ENCODE measurements around the gene ESR2. TPM values are rescaled to one million over a fixed set of nuclear protein-coding genes. Genes with fewer than 3 reads are reported as not detected.

ESR2 gene
- total RNA-seq, 1 donor from 2014 or later: 0.31 TPM

GRCh38 chr14:64081174-64081746, 212.9 kb downstream of the ESR2 start:
- Mint-ChIP-seq H3K36me3 (peaks cover 37% of the 10 kb centered on the region), H3K27me3 (ENCODE audit: low read depth) (no peaks in the 10 kb centered on the region), H3K4me1 (no peaks in the 10 kb centered on the region), H3K4me3 (no peak overlapping the region), H3K27ac (no peak overlapping the region), H3K9me3 (no peaks in the 10 kb centered on the region)
- no peak for DNase-seq (ENCODE audit: low spot score in 2 of 2, unreplicated experiment in 2 of 2)
- TF ChIP-seq CTCF (IDR thresholded peaks at IDR 0.05; ENCODE audit: unreplicated experiment): no peak

GRCh38 chr14:64080452-64080851, 213.7 kb downstream of the ESR2 start:
- DNase-seq (ENCODE audit: low spot score in 2 of 2, unreplicated experiment in 2 of 2): no peak
- TF ChIP-seq CTCF (IDR thresholded peaks at IDR 0.05; ENCODE audit: unreplicated experiment): no peak
- Mint-ChIP-seq H3K4me1 (no peaks in the 10 kb centered on the region), H3K4me3 (no peak overlapping the region), H3K27me3 (ENCODE audit: low read depth) (no peaks in the 10 kb centered on the region), H3K27ac (no peak overlapping the region), H3K9me3 (no peaks in the 10 kb centered on the region), H3K36me3 (peaks cover 34% of the 10 kb centered on the region)

DNA sequence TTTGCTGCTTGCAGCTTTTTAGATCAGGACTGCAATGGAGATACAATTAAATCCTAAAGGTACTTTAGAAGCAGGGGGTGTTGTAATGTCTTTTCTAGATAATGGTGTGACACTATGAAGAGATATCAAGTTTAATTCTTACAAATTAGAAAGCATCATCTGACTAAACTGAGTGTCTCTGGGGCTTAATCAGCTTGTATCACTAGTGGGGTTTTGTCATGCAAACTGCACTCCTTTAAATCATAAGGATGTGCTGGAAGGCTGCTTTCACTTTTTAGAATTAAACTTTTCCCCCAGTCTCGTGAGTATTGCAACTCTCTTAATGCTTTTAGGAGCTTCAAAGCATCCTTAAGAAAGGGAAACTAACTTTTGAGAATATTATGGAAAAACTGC, 218.6 kb downstream of the ESR2 start:
- DNase-seq (ENCODE audit: low spot score in 2 of 2, unreplicated experiment in 2 of 2): no peak
- Mint-ChIP-seq H3K27me3 (ENCODE audit: low read depth) (no peaks in the 10 kb centered on the region), H3K4me3 (no peak overlapping the region), H3K4me1 (no peaks in the 10 kb centered on the region), H3K9me3 (no peaks in the 10 kb centered on the region), H3K36me3 (peaks cover 37% of the 10 kb centered on the region), H3K27ac (no peak overlapping the region)
- no peak for TF ChIP-seq CTCF (IDR thresholded peaks at IDR 0.05; ENCODE audit: unreplicated experiment)

DNA sequence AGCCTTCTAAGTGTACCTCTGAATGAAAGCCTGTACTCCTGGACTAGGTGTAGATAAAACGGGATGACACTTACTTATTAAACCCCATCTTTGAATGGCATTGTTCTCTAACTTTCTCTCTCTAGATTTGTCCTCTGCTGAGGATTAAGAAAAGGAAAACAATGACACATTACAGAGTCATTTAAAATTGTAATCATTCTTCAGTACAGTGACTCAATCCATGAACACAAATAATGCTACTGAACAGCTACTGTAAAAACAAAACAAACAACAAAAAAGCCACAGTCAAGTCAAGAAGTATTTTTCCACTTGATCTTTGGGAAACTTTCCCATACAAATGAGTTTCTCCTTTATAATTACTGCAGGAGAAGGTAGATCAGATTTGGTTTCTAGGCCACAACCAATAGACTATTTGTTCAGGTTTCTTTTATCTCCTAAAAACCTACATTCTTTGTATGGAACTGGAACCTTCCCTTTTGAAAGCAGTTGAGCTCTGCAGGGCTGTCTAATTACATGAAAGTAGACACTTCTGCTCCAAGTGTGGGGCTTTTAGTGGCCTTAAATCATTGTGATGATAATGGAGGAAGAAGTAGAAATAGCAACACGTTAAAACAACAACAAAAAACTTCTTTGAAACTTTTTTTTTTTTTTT, 219.1 kb downstream of the ESR2 start:
- no peak overlapping the region for H3K27ac Mint-ChIP-seq
- no peak for DNase-seq (ENCODE audit: low spot score in 2 of 2, unreplicated experiment in 2 of 2)
- no peaks in the 10 kb centered on the region for H3K9me3 Mint-ChIP-seq
- no peak overlapping the region for H3K4me3 Mint-ChIP-seq
- no peaks in the 10 kb centered on the region for H3K27me3 Mint-ChIP-seq (ENCODE audit: low read depth)
- peaks cover 32% of the 10 kb centered on the region for H3K36me3 Mint-ChIP-seq
- no peak for TF ChIP-seq CTCF (IDR thresholded peaks at IDR 0.05; ENCODE audit: unreplicated experiment)
- no peaks in the 10 kb centered on the region for H3K4me1 Mint-ChIP-seq

GRCh38 chr14:64069634-64070359, 224.4 kb downstream of the ESR2 start:
- no peaks in the 10 kb centered on the region for H3K9me3 Mint-ChIP-seq
- no peak for DNase-seq (ENCODE audit: low spot score in 2 of 2, unreplicated experiment in 2 of 2)
- H3K27ac Mint-ChIP-seq: no peak overlapping the region
- TF ChIP-seq CTCF (IDR thresholded peaks at IDR 0.05; ENCODE audit: unreplicated experiment): no peak
- H3K4me1 Mint-ChIP-seq: no peaks in the 10 kb centered on the region
- H3K36me3 Mint-ChIP-seq: peaks cover 28% of the 10 kb centered on the region
- no peak overlapping the region for H3K4me3 Mint-ChIP-seq
- no peaks in the 10 kb centered on the region for H3K27me3 Mint-ChIP-seq (ENCODE audit: low read depth)

All from mesothelial cell of epicardium (in vitro differentiated cells).